ENCODE results near the gene NRG3. TPM values are rescaled to one million over a fixed set of nuclear protein-coding genes. Genes with fewer than 3 reads are reported as not detected.

The NRG3 gene
- total and polyA plus RNA-seq, 2 of the 4 experiments (the other 2 are of a cell fraction) = not detected

GRCh38 chr10:81847675-81848074 is 27.3 kb upstream of the NRG3 start:
- no peak for ATAC-seq (ENCODE audit: low read depth)
- Histone ChIP-seq H3K14ac (replicated peaks; ENCODE audit: low read depth, low read length) (no peak overlapping the region), H3K9me3 (ENCODE audit: control insufficient read depth, insufficient read depth, low read length) (peaks cover 4% of the 10 kb centered on the region; the same call in 1 of the 2 replicates), H3K79me1 (ENCODE audit: low read depth in 1 of 2, low read length in 2 of 2) (no peaks in the 10 kb centered on the region), H3K36me3 (ENCODE audit: control insufficient read depth, insufficient read depth, low read length) (no peaks in the 10 kb centered on the region), H4K8ac (ENCODE audit: low read depth in 2 of 2, low read length in 2 of 2) (no peak overlapping the region), H3K27ac (ENCODE audit: insufficient read depth, low read length) (no peak overlapping the region), H2AK5ac (ENCODE audit: low read depth, low read length) (no peak overlapping the region), H3K18ac (ENCODE audit: low read depth, low read length) (no peak overlapping the region), H3K4me3 (ENCODE audit: insufficient read depth, low read depth, low read length) (no peak overlapping the region), H4K20me1 (ENCODE audit: insufficient read depth, low read length) (no peaks in the 10 kb centered on the region), H3K4ac (ENCODE audit: low read depth, low read length) (no peak overlapping the region), H3K9ac (ENCODE audit: low read depth, low read length) (no peak overlapping the region), H2BK5ac (ENCODE audit: low read depth, low read length, poor library complexity, severe bottlenecking) (no peak overlapping the region), H3K23ac (ENCODE audit: low read depth, low read length) (no peak overlapping the region), H2BK15ac (ENCODE audit: low read depth, low read length) (no peak overlapping the region), H3K4me1 (ENCODE audit: control insufficient read depth, insufficient read depth, low read length) (no peaks in the 10 kb centered on the region), H4K5ac (ENCODE audit: low read depth, low read length) (no peak overlapping the region), H3K27me3 (ENCODE audit: control insufficient read depth, insufficient read depth, low read length) (no peaks in the 10 kb centered on the region), H2AFZ (replicated peaks; ENCODE audit: low read length, poor library complexity) (no peak overlapping the region), H2BK120ac (ENCODE audit: low read depth, low read length) (no peak overlapping the region), H3K9me1 (ENCODE audit: insufficient read depth, low read length) (no peaks in the 10 kb centered on the region), H3K4me2 (ENCODE audit: low read depth, low read length) (no peak overlapping the region), H4K91ac (ENCODE audit: insufficient read depth, low read depth, low read length) (no peak overlapping the region), H3K56ac (ENCODE audit: extremely low read depth, insufficient read depth, low read length) (no peak overlapping the region), H2BK20ac (ENCODE audit: low read depth, low read length) (no peak overlapping the region), H2AK9ac (replicated peaks; ENCODE audit: low read depth, low read length, poor library complexity) (no peak overlapping the region)
- BruUV-seq (replicated peaks) = no TSS peak
- WGBS, 2 experiments (ENCODE audit: extremely low coverage in 2 of 2, insufficient read length in 1 of 2) = no CpG with 5 or more reads among the region's 2 CpGs
- ChIA-PET CTCF (no interaction called here), POLR2A (ENCODE audit: unreplicated experiment) (no interaction called here)
- TF ChIP-seq RCOR1 (IDR thresholded peaks at IDR 0.05; ENCODE audit: insufficient replicate concordance, low read length) (no peak), POLR2A (IDR thresholded peaks at IDR 0.05; ENCODE audit: low read depth, low read length) (no peak), RAD21 (IDR thresholded peaks at IDR 0.05; ENCODE audit: low read length) (no peak), SMC3 (IDR thresholded peaks at IDR 0.05; ENCODE audit: low read depth, low read length) (no peak), FOS (IDR thresholded peaks at IDR 0.05; ENCODE audit: low read depth, low read length) (no peak), CEBPB (IDR thresholded peaks at IDR 0.05; ENCODE audit: low read depth, low read length) (no peak), NFE2L2 (IDR thresholded peaks at IDR 0.05; ENCODE audit: low read depth, low read length) (no peak), MAZ (IDR thresholded peaks at IDR 0.05; ENCODE audit: borderline replicate concordance, low read depth, low read length) (no peak), MAFK (IDR thresholded peaks at IDR 0.05; ENCODE audit: low read depth, low read length) (no peak)
- in situ Hi-C loops (cut with MboI; ENCODE audit: low sequenced_read_pairs) (no loop called here), dilution Hi-C loops (cut with HindIII; ENCODE audit: low sequenced_read_pairs, unreplicated experiment) (no loop called here), intact Hi-C loops (cut with micrococcal nuclease) (no loop called here)
- no peak for DNase-seq

All from IMR-90 (cell line).